Measurements from ENCODE around the gene IL10RA.

Gene IL10RA

GRCh38 chr11:117992620-117993019 lies 6.4 kb downstream of the IL10RA start:
- no peak for DNase-seq (ENCODE audit: low spot score)

GRCh38 chr11:117993988-117994745 lies 8.0 kb downstream of the IL10RA start:
- no peak for DNase-seq (ENCODE audit: low spot score)

DNA sequence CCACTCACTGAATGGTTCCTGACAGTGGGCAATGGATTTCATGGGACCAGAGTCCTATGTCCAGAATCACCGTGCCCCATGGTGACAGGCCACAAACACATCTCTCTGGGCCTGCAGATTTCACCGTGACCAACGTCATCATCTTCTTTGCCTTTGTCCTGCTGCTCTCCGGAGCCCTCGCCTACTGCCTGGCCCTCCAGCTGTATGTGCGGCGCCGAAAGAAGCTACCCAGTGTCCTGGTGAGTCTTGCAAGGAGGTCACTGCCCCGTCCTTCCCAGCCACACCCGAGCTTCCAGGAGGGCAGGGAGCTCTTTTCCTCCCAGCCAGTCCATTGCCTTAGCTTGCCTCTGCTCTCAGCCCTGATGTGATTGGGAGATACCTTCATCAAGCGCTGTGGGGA lies 9.3 kb downstream of the IL10RA start:
- DNase-seq (ENCODE audit: low spot score), result no peak

DNA sequence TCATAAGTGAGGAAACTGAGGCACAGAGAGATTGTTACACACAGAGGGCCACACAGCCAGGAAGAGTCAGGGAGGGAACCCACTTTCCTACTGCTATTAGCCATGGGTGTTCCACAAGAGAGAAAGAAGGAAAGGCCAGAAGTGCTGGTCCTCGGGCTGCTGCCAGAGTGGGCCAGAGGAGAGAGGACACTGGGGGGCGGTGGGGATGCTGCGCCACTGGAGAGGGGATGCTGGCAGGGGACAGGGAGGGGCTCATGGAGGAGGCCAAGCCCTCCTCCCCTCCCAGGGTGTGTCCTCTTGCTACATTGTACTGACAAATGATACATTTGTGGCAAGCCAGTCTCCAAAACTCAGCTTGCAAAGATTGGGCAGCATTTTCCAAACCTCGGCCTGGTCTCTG lies 9.9 kb downstream of the IL10RA start:
- DNase-seq (ENCODE audit: low spot score), result no peak

DNA sequence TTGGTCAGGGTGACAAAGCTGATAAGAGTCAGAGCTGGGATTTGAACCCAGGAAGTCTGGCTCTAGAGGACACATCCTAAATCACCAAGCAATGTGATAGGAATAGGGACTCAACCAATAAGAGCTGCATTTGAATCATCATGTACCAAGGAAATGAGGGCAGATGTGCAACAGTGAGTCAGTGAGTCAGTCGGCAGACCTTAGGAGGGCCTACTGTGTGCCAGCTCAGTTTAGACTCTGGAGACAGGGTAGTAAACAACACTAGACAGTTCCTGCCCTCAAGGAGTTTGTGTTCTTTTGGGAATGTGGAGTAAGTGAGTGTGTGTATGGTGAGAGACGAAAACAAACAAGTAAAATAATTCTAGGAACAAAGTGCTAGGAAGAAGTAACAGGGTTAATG lies 11.2 kb downstream of the IL10RA start:
- no peak for DNase-seq (ENCODE audit: low spot score)

DNA sequence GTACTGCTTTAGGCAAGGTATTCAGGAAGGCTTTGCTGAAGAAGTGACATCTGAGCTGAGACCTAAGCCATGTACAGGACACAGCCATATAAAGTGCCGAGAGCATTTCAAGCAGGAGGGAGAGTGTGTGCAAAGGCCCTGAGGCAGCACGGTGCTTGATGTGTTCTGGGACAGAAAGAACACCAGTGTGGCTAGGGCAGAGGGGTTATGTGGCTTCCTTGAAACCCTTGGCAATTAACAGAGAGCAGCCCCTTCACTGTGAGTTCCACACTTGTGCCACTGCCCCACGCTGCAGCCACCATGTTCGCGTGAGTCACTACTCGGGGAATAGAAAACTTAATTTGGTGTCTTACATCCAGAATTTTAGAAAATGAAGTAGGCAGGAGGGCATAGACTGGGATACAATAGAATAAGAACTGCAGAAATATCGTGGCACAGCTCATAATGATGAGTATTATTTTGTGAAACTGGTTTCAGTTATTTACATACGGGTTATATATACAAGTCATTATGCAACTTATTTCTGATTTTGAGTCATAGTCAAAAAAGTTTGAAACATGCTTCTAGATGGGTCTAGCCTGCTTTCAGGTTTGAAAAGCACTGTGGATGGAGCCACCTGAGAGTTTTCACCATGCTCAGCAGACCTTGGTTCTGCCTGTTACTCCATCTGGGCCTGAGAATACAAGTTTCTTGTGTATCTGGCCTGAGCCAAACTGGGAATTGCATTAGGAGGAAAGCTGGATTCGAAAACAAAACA lies 11.8 kb downstream of the IL10RA start:
- no peak for DNase-seq (ENCODE audit: low spot score)

DNA sequence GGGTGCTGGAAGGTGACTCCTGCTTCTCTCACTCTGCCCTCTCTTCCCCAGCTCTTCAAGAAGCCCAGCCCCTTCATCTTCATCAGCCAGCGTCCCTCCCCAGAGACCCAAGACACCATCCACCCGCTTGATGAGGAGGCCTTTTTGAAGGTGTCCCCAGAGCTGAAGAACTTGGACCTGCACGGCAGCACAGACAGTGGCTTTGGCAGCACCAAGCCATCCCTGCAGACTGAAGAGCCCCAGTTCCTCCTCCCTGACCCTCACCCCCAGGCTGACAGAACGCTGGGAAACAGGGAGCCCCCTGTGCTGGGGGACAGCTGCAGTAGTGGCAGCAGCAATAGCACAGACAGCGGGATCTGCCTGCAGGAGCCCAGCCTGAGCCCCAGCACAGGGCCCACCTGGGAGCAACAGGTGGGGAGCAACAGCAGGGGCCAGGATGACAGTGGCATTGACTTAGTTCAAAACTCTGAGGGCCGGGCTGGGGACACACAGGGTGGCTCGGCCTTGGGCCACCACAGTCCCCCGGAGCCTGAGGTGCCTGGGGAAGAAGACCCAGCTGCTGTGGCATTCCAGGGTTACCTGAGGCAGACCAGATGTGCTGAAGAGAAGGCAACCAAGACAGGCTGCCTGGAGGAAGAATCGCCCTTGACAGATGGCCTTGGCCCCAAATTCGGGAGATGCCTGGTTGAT lies 12.6 kb downstream of the IL10RA start:
- no peak for DNase-seq (ENCODE audit: low spot score)

DNA sequence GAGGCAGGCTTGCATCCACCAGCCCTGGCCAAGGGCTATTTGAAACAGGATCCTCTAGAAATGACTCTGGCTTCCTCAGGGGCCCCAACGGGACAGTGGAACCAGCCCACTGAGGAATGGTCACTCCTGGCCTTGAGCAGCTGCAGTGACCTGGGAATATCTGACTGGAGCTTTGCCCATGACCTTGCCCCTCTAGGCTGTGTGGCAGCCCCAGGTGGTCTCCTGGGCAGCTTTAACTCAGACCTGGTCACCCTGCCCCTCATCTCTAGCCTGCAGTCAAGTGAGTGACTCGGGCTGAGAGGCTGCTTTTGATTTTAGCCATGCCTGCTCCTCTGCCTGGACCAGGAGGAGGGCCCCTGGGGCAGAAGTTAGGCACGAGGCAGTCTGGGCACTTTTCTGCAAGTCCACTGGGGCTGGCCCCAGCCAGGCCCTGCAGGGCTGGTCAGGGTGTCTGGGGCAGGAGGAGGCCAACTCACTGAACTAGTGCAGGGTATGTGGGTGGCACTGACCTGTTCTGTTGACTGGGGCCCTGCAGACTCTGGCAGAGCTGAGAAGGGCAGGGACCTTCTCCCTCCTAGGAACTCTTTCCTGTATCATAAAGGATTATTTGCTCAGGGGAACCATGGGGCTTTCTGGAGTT lies 13.3 kb downstream of the IL10RA start:
- no peak for DNase-seq (ENCODE audit: low spot score)

DNA sequence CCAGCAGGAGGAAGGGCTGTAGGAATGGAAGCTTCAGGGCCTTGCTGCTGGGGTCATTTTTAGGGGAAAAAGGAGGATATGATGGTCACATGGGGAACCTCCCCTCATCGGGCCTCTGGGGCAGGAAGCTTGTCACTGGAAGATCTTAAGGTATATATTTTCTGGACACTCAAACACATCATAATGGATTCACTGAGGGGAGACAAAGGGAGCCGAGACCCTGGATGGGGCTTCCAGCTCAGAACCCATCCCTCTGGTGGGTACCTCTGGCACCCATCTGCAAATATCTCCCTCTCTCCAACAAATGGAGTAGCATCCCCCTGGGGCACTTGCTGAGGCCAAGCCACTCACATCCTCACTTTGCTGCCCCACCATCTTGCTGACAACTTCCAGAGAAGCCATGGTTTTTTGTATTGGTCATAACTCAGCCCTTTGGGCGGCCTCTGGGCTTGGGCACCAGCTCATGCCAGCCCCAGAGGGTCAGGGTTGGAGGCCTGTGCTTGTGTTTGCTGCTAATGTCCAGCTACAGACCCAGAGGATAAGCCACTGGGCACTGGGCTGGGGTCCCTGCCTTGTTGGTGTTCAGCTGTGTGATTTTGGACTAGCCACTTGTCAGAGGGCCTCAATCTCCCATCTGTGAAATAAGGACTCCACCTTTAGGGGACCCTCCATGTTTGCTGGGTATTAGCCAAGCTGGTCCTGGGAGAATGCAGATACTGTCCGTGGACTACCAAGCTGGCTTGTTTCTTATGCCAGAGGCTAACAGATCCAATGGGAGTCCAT lies 14.1 kb downstream of the IL10RA start:
- DNase-seq (ENCODE audit: low spot score), result no peak

- DNase-seq (ENCODE audit: low spot score), result no peak
These were observed 14.6 kb downstream of the IL10RA start for GRCh38 chr11:118000850-118001228.

GRCh38 chr11:118001494-118001971 lies 15.3 kb downstream of the IL10RA start:
- DNase-seq (ENCODE audit: low spot score), result no peak

DNA sequence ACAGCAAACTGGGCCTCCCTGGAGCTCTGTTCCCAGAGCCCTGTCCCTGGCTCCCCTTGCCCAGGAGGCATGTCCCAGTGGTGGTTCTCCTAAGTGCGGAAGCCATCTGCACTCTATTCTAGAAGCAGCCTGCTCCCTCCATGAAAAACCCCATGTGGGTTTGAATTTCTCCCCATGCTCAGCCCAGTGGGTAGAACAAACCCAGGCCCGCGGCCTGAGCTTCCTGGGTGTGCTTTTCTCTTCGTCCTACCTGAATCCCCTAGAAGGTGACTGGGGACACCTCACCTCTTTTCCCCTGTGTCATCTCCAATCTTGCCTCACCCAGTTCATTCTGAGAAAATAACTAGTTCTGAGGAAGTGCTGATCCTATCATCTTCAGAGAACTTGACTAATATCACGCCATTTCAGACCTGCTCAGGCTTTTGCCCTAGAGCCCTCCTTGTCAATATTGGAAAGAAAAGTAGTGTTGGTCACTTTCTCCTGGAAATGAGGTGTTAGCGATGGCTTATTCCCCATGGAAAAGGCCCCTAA lies 15.9 kb downstream of the IL10RA start:
- DNase-seq (ENCODE audit: low spot score), result no peak

DNA sequence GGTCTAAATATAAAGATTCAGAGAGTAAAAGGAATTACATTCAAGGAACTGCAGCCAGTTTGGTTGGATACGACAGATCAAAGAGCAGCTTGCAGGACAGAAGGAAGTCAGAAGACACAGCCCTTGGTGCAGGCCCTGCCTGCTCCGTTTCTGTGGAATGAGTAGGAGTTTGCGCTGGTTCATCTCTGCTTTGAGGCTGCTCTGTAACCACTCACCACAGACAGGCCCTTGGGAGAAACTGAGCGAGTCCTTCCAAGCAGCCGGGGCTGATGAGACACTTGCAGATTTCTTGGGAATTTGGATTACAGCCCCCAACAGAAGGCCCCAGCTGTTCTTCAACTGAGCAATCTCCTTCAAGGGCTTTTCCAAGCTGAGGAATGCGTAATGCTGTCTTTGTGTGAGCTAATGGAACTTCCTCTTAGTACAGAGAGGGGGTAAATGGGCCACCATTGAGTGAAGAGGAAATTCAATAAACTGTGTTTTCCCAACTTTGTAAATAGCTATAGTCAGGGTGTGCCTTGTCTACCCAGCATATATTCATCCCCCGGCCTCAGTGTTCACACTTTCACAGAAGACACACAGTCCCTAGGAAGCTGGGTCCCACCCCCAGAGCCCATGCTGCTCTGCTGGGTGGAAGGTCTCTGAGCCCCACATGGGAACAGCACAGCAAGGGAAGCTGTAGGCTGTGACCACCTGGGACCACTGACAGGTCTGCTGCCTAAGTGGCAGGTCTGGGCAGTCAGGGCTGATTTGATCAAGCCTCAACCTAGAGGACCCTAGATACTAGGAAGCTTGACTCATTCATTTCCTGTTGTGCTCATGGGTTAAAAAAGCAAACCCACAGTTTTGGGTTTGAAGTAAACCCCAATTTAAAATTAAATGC lies 16.6 kb downstream of the IL10RA start:
- no peak for DNase-seq (ENCODE audit: low spot score)

GRCh38 chr11:118003456-118003855 lies 17.3 kb downstream of the IL10RA start:
- no peak for DNase-seq (ENCODE audit: low spot score)

DNA sequence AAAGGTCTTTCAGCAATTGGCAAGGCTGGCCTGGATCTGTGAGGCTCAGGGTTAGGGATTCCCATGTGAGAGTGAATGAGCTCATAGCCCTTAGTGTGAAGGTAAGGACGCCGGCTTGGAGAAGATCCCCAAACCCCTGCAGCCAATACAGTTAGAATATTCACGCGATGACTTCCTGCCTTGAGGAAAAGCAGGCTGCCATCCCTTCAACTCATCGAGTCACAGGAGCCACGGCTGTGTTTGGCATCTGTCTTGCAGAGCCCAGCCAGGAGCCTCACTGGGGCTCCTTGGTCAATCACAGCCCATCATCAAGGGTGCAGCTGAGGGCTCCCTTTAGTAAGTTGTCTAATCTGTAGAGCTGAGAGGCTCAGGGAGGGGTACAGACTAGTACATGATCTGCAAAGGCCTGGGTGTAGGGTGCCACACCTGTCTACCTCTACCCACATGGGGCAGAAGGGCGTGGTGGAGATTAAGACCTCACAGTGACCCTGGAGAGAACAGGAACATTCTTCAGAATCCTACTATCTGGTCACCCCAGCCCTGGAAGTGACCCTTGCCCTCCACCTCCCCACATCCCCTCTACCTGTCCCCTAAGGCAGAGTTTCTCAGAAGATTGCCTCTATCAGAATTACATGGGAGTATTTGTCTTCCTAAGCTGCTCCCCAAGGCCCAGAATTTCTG lies 18.5 kb downstream of the IL10RA start:
- DNase-seq (ENCODE audit: low spot score), result no peak

DNA sequence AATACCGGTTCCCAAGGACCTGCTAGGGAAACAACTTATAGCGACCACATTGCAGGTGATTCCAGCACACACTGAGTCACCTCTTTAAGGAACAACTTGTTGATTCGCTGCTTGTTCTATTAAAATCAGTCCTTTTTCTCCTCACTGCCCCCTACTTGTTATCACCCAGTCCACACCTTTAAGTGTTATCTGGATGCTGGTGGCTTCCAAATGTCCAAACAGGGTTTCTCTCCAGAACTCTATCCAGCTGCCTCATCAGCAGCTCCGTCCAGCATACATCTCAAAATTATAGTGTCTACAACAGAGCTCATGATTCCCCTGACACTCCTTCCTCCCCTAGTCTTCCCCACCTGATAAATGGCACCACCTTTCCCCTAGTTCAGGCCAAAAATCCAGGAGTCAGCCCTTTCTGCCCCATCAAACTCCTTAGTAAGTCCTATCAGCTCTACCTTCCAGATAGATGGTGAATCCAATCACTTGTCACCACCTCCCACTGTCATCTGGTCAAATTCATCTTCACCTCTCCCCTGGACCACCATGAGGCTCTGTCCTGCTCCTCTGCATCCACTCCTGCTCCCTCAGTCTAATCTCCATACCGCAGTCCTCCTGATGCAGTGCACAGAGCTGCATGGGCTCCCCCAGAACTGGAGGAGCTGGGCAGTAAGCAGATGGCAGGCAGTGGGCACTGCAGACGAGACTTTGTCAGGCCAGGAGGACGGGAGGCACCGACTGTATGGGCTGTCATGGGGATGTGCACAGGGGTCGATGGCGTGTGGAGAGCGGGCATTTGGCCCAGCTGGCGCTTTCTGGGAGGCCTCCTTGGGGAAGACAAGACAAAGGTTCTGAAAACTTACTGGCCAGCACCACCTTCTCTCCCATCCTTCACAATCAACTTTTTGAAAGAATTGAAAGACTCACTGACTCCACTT lies 19.3 kb downstream of the IL10RA start:
- DNase-seq (ENCODE audit: low spot score), result no peak

GRCh38 chr11:118006153-118006534 lies 19.9 kb downstream of the IL10RA start:
- DNase-seq (ENCODE audit: low spot score), result no peak

GRCh38 chr11:118007040-118007439 lies 20.8 kb downstream of the IL10RA start:
- DNase-seq (ENCODE audit: low spot score), result no peak

Measured in D341Med (cell line).